NCI-H1105 treated with DMSO at 0.1 percent for 48 hours (cell line): ENCODE data around the gene TMEM232.

Source experiments
- DNase-seq: peaks from one replicate; lab custom pipeline; 2025; lab: John Stamatoyannopoulos, UW

Gene TMEM232

DNA sequence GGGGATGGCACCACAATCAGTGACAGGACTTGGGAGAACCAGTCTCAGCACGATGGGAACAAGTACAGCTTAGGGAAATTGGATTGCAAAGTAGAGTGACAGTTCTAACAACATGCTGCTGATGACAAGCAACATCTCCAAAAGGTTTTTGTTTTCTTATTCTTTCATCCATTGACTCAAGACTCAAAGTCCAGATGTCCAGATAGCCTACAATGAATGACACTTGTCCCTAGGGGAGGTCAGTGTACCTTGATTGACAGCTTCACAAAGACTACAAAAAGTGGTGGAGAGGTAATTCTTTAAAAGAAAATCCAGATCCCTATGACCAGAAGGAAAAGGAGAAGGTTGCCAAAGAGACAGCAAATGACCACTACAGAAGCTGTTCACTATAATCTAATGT lies 323.9 kb downstream of the TMEM232 start:
- DNase-seq = no peak

DNA sequence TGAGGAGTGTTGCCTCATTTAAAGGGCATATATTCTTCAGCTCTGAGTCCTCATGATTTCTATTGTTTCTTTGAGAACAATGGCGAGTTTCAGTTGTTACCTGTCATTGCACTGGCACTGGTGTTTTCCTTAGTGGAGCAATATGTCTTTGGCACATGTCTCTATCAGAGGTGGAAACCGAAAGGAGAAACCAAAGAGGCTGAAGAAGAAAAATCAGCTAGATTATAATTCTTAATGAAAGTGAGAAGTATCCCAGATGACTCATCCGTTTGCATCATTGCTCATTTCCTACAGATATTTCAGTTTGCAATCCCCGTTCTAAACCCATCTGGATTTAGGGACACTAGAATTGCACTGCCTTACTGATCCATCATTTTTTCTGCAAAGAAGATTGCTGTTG lies 324.6 kb downstream of the TMEM232 start:
- DNase-seq = no peak

DNA sequence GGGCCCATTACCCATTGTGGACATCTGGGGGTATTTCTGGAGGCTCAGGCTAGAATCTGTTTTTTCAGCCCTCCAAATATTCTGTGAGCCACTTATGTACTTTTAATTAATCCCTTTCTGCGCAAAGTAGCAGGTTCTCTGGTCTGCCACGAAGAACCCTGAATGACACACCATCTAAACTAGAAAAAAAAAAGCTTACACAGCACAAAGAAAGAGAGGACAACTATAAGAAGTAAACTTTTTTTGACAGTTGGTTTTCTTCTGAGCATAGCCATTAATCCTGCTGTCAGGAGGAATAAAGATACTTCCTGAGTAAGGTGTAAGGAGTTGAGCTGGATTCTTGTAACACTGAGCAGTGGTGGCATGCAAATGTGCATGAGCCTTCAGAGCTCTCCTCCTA lies 327.5 kb downstream of the TMEM232 start:
- DNase-seq = no peak

DNA sequence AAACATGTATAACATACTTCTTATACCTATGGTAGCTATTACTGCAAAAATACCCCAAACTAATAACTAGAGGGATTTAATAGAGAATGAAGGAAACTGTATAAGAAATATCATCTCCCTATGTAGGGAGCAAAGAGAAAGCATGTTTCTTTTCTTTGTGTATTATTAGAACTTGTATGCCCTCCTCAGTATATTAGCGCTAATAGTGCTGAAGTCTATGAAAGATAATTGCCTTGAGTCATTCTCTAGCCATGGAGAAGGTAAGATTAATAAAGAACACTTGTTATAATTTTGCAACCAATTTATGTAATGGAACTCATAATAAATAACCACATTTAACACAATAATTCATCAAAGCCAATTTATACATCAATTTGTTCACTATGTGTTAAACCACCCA lies 329.2 kb downstream of the TMEM232 start:
- DNase-seq = no peak

DNA sequence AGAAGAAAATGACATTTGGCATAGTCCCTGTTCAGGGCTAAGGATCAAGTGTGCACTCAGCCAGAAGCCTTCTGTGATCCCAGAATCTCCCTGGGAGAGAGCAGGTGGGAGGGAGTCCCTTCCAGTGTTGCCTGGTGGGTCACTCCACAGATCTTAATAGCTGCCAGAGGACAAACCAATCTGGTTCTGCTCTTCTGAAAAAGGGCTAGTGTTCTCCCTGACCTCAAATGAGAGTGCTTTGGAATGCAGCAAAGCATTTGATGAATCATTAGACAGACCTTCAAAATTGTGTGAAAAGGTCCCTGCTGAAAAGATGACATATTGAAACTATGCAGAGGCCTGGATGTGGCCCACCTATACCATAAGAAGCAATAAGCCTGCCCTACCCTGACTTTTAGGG lies 339.7 kb downstream of the TMEM232 start:
- DNase-seq = no peak

DNA sequence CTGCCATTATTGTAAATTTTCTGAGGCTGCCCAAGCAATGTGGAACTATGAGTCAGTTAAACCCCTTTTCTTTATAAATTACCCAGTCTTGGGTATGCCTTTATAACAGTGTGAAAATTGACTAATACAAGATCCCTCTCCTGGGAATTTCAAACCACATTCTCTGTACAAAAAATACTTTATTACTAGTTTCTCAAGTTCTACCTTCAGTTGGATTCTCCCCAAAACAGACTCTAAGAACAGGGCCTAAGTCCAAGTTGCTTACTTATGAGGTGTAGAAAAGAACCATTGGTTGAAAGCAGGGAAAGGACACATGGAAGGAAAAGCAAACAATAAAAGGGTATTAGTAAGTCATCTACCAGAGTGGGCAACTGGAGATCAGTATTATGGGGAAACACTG lies 343.2 kb downstream of the TMEM232 start:
- DNase-seq = no peak

DNA sequence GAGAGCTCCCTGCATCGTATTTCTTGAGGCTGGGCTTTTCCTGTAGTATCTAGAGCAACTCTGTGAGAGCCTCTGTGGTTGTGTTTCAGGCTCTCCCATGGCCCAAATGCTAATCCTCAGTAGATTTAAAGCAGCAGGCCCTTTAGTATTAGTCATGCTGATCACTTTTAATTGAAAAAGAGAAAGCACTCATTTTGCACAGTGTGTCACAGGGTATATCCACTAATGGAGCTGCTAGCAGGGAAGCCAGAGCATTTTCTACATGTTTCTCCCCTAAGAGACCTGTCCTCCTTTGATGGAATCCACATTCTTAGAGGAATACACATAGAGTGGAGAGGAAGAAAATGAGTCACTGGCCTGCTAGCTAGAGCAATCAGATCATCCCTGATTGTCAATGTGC lies 348.5 kb downstream of the TMEM232 start:
- no peak for DNase-seq

DNA sequence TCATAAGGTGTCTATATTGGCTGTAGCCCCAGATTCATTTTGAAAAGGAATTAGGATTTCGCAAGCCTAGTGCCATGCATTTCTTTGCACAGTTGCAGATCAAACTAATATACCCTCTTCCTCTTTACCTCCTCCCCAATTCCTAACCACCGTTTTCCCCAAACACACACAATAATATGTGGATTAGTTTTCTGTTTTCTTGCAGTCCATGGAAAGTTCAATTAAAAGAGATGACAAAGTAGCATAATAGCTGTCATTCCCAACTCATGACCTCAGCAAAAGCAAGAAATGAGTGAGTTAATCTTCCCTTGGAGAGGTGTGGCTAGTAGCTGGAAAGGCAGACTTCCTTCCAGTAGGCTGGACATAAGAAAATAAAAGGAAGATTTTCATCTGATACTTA lies 349.1 kb downstream of the TMEM232 start:
- DNase-seq = no peak

DNA sequence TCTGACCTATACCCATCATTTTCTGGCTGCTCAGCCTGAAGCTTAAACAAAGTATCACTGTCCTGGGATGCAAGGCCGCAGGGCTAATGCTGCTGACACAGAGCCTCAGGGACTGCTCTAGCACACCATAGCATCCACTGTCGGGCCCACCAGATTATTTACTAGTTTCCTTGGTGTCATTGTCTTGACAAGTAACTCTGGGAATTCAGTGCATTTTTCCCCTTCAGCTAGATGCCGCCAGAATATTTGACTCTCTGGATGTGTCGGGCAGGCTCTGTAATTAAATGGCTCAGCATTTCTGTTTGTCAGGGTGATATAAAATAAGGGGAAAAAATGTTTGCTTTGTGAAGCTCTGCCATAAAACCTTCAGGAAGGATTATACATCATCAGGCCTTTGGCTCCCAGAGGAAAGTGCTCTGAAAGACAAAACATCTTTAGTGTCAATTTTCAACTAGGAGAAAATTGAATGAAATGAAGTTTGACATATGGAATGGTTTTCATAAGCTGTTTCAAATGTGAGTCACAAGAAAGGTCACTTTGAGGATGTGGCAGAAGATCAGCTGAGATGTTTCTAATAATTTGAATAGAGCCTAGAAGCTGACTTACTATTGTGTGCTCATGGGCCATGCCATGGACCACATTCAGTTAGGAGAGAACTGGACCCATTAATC lies 350.1 kb downstream of the TMEM232 start:
- DNase-seq = no peak

DNA sequence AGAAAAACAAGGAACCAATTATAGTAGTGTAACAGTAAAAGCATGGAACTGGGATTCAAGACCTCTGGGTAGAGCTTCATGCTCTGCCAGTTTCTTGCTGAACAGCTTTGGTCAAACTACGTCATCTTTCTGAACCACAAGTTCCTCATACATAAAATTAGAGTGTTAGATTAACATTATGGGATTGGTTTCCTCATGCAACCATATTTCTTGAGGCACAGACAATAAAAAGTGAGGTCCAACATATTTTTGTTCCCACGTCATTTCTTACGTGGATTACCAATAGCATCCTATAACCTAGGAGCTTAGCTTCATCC lies 354.8 kb downstream of the TMEM232 start:
- DNase-seq = no peak

DNA sequence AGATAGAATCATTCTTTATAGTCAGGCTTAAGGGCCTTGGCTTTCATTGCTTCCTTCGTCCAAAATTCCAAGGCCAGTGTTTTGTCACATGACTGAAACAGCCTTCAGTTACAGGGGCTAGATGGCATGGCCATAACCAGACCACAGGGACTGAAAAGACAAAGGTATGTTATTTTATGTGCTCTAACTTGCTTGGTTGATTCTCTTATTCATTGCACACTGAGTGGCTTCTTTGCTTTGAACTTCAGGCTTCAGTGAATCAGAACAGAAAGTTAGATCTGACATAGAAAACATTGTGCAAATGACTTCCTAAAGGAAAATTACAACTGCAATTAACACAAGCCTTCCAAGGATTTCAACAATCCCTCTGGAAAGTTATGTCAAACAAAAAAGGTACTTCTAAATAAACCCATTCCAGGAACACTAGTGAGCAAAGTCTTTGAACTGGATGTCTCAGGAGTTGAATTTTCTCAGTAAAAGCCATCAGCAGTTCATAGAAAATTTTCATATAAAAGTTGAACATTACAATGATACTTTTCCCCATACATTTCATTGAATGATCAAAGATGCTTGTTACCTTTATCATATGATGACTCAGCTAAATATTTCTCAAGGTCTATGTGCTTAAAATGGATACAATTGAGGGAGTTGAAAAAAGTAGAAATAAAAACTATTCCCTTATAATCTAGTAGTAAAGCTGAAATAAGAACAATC lies 355.3 kb downstream of the TMEM232 start:
- DNase-seq = no peak
